Lower leg skin (tissue), 3 donors: ENCODE data around the gene SMAD1.

Source experiments
- POLR2A ChIP-seq, 2 donors: fragments of 450-650 bp; IDR thresholded peaks; one replicate each; pipeline ENCODE4 v1.6.1; 2016 to 2017; ENCODE audit warnings: antibody characterized with exemption in 2 of 2, mild to moderate bottlenecking in 1 of 2, moderate library complexity in 1 of 2
- TF ChIP-seq, protein P1 (sequence below), 3 donors: fragments of 450-650 bp; IDR thresholded peaks; one replicate each; pipeline ENCODE4 v1.5.1; 2016; ENCODE audit warnings: antibody characterized with exemption in 3 of 3, mild to moderate bottlenecking in 3 of 3, moderate library complexity in 2 of 3

DNA sequence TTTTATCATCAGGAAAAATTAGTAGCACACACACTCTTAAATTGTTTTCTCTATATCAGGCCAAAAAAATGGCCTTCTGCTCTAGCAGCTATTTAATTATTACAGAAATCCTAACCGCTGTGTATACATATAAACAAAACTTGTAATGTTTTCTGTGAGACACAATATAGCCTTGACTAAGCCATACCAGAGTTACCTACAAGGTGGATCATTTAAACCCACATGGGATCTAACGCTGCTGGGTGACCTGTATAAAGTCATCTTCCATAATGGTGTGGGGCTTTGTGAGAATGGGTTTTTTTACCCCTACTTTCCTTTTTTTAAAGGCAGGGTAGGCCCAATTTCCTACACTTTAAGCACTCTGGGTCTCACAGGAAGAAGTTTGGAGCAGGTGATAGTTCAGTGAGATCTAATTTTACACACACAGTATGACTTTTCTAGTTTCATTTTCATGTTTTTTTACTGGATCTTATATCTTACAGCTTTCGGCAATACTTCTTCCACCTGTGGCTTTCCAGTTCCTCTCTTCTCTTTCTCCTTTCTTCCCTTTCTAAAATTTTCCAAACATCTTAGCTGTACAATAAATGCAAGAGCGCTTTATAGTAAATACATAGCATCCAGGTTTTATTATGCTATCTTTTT is 70.6 kb downstream of the SMAD1 start:
- no peak for TF ChIP-seq POLR2A (IDR thresholded peaks at IDR 0.05)
- TF ChIP-seq, protein P1, sequence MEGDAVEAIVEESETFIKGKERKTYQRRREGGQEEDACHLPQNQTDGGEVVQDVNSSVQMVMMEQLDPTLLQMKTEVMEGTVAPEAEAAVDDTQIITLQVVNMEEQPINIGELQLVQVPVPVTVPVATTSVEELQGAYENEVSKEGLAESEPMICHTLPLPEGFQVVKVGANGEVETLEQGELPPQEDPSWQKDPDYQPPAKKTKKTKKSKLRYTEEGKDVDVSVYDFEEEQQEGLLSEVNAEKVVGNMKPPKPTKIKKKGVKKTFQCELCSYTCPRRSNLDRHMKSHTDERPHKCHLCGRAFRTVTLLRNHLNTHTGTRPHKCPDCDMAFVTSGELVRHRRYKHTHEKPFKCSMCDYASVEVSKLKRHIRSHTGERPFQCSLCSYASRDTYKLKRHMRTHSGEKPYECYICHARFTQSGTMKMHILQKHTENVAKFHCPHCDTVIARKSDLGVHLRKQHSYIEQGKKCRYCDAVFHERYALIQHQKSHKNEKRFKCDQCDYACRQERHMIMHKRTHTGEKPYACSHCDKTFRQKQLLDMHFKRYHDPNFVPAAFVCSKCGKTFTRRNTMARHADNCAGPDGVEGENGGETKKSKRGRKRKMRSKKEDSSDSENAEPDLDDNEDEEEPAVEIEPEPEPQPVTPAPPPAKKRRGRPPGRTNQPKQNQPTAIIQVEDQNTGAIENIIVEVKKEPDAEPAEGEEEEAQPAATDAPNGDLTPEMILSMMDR (IDR thresholded peaks at IDR 0.05) = no peak
